MM.1S (cell line): Measurements from ENCODE around the gene HABP4.
A peak's percentile ranks its signal among the peaks of the same experiment; 100 is the strongest.

Source experiments
- DNase-seq: peaks from one replicate; pipeline ENCODE4 v3.0.0-alpha.2; 2015
- H2AFZ ChIP-seq: fragments of 300-600 bp; sonication (generic); 2 replicates; pipeline ENCODE4 v1.6.0; 2016; ENCODE audit warnings: antibody characterized with exemption, low read length
- H3F3A ChIP-seq: fragments of 300-600 bp; sonication (generic); 2 replicates; pipeline ENCODE4 v1.6.1; 2016; ENCODE audit warnings: mild to moderate bottlenecking, antibody characterized with exemption, low read length, moderate library complexity, mixed read lengths; ENCODE audit not compliant: insufficient read depth
- H3K27ac ChIP-seq: fragments of 300-600 bp; sonication (generic); 2 replicates; pipeline ENCODE4 v1.5.1; 2016; ENCODE audit warnings: mild to moderate bottlenecking, low read length
- H3K27me3 ChIP-seq: fragments of 300-600 bp; sonication (generic); replicated peaks from 2 replicates; pipeline ENCODE4 v1.6.0; 2016; ENCODE audit warnings: low read length; ENCODE audit not compliant: insufficient read depth
- H3K36me3 ChIP-seq: fragments of 300-600 bp; sonication (generic); replicated peaks from 2 replicates; pipeline ENCODE4 v1.6.1; 2016; ENCODE audit warnings: mild to moderate bottlenecking, low read length, mixed read lengths; ENCODE audit not compliant: insufficient read depth
- H3K4me1 ChIP-seq: fragments of 300-600 bp; sonication (generic); 2 replicates; pipeline ENCODE4 v1.6.1; 2016; ENCODE audit warnings: low read length, mixed read lengths
- H3K4me2 ChIP-seq: fragments of 300-600 bp; sonication (generic); 2 replicates; pipeline ENCODE4 v1.6.0; 2016; ENCODE audit warnings: low read depth, low read length
- H3K4me3 ChIP-seq: fragments of 300-600 bp; sonication (generic); 2 replicates; pipeline ENCODE4 v1.5.1; 2016; ENCODE audit warnings: low read length, mixed read lengths
- H3K79me2 ChIP-seq: fragments of 300-600 bp; sonication (generic); 2 replicates; pipeline ENCODE4 v1.6.1; 2016; ENCODE audit warnings: mixed run types, low read length, mixed read lengths
- H3K9ac ChIP-seq: fragments of 300-600 bp; sonication (generic); 2 replicates; pipeline ENCODE4 v1.6.1; 2016; ENCODE audit warnings: low read length, mixed read lengths
- H3K9me2 ChIP-seq: fragments of 300-600 bp; sonication (generic); replicated peaks from 2 replicates; pipeline ENCODE4 v1.6.1; 2016; ENCODE audit warnings: mild to moderate bottlenecking, low read length, mixed read lengths; ENCODE audit not compliant: insufficient read depth
- H3K9me3 ChIP-seq: fragments of 300-600 bp; sonication (generic); replicated peaks from 2 replicates; pipeline ENCODE4 v1.6.1; 2016; ENCODE audit warnings: mild to moderate bottlenecking, low read length, mixed read lengths; ENCODE audit not compliant: insufficient read depth
- H4K20me1 ChIP-seq: fragments of 300-600 bp; sonication (generic); 2 replicates; pipeline ENCODE4 v1.6.1; 2016; ENCODE audit warnings: mild to moderate bottlenecking, low read length, moderate library complexity, mixed read lengths; ENCODE audit not compliant: insufficient read depth
- EZH2 ChIP-seq: fragments of 300-600 bp; sonication (generic); optimal IDR thresholded peaks from 2 replicates; pipeline ENCODE3; 2017; ENCODE audit warnings: low read depth, mild to moderate bottlenecking, antibody characterized with exemption, low read length, mixed read lengths
- EZH2phosphoT487 ChIP-seq: fragments of 300-600 bp; sonication (generic); IDR thresholded peaks from 2 replicates; pipeline ENCODE4 v1.6.1; 2018; ENCODE audit warnings: antibody characterized with exemption, low read length
- TF ChIP-seq, protein P1 (sequence below): fragments of 300-600 bp; sonication (generic); IDR thresholded peaks from 2 replicates; pipeline ENCODE4 v1.5.1; 2016; ENCODE audit warnings: antibody characterized with exemption, low read length, mixed read lengths

HABP4 gene

DNA sequence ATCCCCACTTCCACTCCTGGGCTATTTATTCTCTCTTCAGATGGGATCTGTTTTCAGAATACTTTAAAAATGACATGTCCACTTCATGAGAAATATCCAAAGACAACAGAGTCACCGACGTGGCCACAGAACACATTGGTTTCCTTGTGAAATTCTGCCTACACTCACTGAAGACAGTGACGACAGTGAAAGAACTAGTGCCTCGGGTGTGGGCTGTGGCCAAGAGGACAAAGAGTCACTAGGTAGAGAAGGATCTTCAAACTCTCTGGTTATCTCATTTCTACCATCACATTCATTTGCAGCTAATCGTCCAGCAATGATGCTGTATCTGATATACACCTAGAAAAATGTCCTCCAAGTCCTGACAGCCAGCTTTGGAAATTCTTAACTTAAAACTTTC, 59.1 kb downstream of the HABP4 start:
- no peaks in the 10 kb centered on the region for H3K9me2 ChIP-seq
- H3K4me3 ChIP-seq: no peak overlapping the region
- no peaks in the 10 kb centered on the region for H3K79me2 ChIP-seq
- H3K36me3 ChIP-seq: no peaks in the 10 kb centered on the region
- no peak overlapping the region for H3K27ac ChIP-seq
- H3K9ac ChIP-seq: no peak overlapping the region
- H3K27me3 ChIP-seq: no peaks in the 10 kb centered on the region
- H3K9me3 ChIP-seq: no peaks in the 10 kb centered on the region
- H3K4me1 ChIP-seq: 0 out of 2 replicates have a peak, but pooled peaks cover 5% of the 10 kb centered on the region
- no peak overlapping the region for H2AFZ ChIP-seq
- no peak overlapping the region for H3K4me2 ChIP-seq
- no peaks in the 10 kb centered on the region for H4K20me1 ChIP-seq
- 0 out of 2 replicates have a peak, but pooled peaks cover 4% of the 10 kb centered on the region for H3F3A ChIP-seq
- TF ChIP-seq EZH2 (no peak), EZH2phosphoT487 (no peak)
- TF ChIP-seq, protein P1, sequence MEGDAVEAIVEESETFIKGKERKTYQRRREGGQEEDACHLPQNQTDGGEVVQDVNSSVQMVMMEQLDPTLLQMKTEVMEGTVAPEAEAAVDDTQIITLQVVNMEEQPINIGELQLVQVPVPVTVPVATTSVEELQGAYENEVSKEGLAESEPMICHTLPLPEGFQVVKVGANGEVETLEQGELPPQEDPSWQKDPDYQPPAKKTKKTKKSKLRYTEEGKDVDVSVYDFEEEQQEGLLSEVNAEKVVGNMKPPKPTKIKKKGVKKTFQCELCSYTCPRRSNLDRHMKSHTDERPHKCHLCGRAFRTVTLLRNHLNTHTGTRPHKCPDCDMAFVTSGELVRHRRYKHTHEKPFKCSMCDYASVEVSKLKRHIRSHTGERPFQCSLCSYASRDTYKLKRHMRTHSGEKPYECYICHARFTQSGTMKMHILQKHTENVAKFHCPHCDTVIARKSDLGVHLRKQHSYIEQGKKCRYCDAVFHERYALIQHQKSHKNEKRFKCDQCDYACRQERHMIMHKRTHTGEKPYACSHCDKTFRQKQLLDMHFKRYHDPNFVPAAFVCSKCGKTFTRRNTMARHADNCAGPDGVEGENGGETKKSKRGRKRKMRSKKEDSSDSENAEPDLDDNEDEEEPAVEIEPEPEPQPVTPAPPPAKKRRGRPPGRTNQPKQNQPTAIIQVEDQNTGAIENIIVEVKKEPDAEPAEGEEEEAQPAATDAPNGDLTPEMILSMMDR: no peak
- DNase-seq: no peak

DNA sequence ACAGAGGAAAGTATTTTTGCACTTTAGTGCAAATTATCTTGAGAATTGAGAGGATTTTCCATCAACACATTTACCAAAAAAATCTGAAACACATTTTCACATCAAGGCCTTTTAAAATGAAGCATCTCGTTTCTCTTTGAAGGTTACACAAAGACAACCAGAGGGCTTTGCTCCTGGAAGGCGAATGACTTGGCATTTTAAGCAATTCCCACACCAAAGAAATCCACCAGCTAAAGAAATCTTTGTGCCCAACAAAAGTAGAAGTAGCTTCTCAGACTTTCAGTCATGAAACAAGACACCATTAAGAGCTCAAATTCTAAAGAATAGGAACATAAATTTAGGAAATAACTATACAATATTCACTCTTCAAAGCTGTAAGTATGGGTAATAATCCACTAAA, 59.9 kb downstream of the HABP4 start:
- Histone ChIP-seq H3K27ac (no peak overlapping the region), H3K4me3 (no peak overlapping the region), H3K36me3 (no peaks in the 10 kb centered on the region), H3K4me1 (0 out of 2 replicates have a peak, but pooled peaks cover 5% of the 10 kb centered on the region), H3K79me2 (no peaks in the 10 kb centered on the region), H3K4me2 (peak overlapping the region; percentile 31), H3K9me3 (no peaks in the 10 kb centered on the region), H3K9ac (no peak overlapping the region), H3K27me3 (no peaks in the 10 kb centered on the region), H4K20me1 (no peaks in the 10 kb centered on the region), H3F3A (0 out of 2 replicates have a peak, but pooled peaks cover 4% of the 10 kb centered on the region), H3K9me2 (no peaks in the 10 kb centered on the region), H2AFZ (0 out of 2 replicates have a peak overlapping the region, but pooled peaks have one; percentile 25)
- TF ChIP-seq EZH2: no peak
- TF ChIP-seq, protein P1: no peak
- no peak for TF ChIP-seq EZH2phosphoT487
- no peak for DNase-seq

DNA sequence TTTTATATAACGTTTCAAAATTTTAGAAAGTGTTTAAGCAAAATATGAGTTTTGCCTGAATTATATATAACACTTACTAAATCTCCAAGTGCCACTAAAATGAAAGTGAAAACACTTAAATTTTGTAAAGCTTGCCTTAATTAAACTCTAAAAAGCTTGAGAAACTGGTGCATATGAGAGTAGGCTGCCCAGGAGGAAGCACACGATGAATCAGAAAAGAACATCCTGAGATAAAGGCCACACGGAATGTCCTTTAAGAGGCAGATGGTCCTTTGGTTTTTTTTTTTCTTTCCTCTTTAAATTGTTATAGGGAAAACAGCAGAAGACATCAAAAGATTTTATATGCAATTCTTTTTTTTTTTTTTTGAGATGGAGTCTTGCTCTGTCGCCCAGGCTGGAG, 60.3 kb downstream of the HABP4 start:
- Histone ChIP-seq H3K9ac (no peak overlapping the region), H3F3A (0 out of 2 replicates have a peak, but pooled peaks cover 4% of the 10 kb centered on the region), H3K79me2 (no peaks in the 10 kb centered on the region), H3K4me1 (0 out of 2 replicates have a peak, but pooled peaks cover 5% of the 10 kb centered on the region), H3K9me3 (no peaks in the 10 kb centered on the region), H3K9me2 (no peaks in the 10 kb centered on the region), H3K27me3 (no peaks in the 10 kb centered on the region), H2AFZ (0 out of 2 replicates have a peak overlapping the region, but pooled peaks have one; percentile 25), H3K4me2 (peak overlapping the region; percentile 31; the same call in 1 of the 2 replicates), H3K36me3 (no peaks in the 10 kb centered on the region), H3K4me3 (no peak overlapping the region), H4K20me1 (no peaks in the 10 kb centered on the region), H3K27ac (no peak overlapping the region)
- TF ChIP-seq, protein P1: no peak
- TF ChIP-seq EZH2 (no peak), EZH2phosphoT487 (no peak)
- DNase-seq: peak; percentile 48
